T-helper 1 cell treated with Interleukin-12 subunit alpha and Interleukin-12 subunit beta and Interleukin-4 antibody, amounts not matched to agents 30 ng/mL and 1 ng/mL, for 36 hours (primary cell): ENCODE measurements around the gene CHST8. TPM values are rescaled to one million over a fixed set of nuclear protein-coding genes. Genes with fewer than 3 reads are reported as not detected.

ENCODE experiments used
- total RNA-seq: library from RNA; stranded (reverse); gene quantifications from 2 replicates; pipeline ENCODE4 v1.2.3, GENCODE V29; 2022

CHST8 gene
- total RNA-seq, 1 donor from 2014 or later, result not detected

Other genes starting within 250 kb of the CHST8 start
- gene CEBPG, start 248.2 kb upstream of the CHST8 start, total RNA-seq, result 23.3 and 23.9 TPM in 2 replicates
- gene PEPD, start 100.2 kb upstream of the CHST8 start, total RNA-seq, result 18.4 and 24.3 TPM in 2 replicates
- gene KCTD15, start 174.9 kb downstream of the CHST8 start, total RNA-seq, result 4.2 TPM in 2 replicates